Gastrocnemius medialis (tissue), 4 donors: ENCODE results near the gene TMEM220.

ENCODE experiments used
- POLR2A ChIP-seq, 2 donors: fragments of 450-650 bp; IDR thresholded peaks; one replicate each; pipeline ENCODE4 v1.6.1; 2017; ENCODE audit warnings: antibody characterized with exemption in 2 of 2, mild to moderate bottlenecking in 2 of 2, moderate library complexity in 2 of 2
- TF ChIP-seq, protein P1 (sequence below), 5 experiments: fragments of 450-650 bp in 3 of 5; fragments of 200-600 bp in 2 of 5; sonication (generic) in 2 of 5; IDR thresholded peaks in 4 of 5; conservative IDR thresholded peaks in 1 of 5; 1 replicate in 4 of 5; 2 replicates in 1 of 5; pipeline ENCODE4 v1.5.1; 2016 to 2019; ENCODE audit warnings: antibody characterized with exemption in 5 of 5, mild to moderate bottlenecking in 3 of 5, moderate library complexity in 3 of 5

GRCh38 chr17:10757647-10758046 lies 27.8 kb upstream of the TMEM220 start:
- TF ChIP-seq, protein P1, sequence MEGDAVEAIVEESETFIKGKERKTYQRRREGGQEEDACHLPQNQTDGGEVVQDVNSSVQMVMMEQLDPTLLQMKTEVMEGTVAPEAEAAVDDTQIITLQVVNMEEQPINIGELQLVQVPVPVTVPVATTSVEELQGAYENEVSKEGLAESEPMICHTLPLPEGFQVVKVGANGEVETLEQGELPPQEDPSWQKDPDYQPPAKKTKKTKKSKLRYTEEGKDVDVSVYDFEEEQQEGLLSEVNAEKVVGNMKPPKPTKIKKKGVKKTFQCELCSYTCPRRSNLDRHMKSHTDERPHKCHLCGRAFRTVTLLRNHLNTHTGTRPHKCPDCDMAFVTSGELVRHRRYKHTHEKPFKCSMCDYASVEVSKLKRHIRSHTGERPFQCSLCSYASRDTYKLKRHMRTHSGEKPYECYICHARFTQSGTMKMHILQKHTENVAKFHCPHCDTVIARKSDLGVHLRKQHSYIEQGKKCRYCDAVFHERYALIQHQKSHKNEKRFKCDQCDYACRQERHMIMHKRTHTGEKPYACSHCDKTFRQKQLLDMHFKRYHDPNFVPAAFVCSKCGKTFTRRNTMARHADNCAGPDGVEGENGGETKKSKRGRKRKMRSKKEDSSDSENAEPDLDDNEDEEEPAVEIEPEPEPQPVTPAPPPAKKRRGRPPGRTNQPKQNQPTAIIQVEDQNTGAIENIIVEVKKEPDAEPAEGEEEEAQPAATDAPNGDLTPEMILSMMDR (IDR thresholded peaks at IDR 0.05 in 4 of 5, conservative IDR thresholded peaks at IDR 0.05 in 1 of 5) = no peak
- TF ChIP-seq POLR2A (IDR thresholded peaks at IDR 0.05) = no peak
